Measurements from ENCODE around the gene HOXB3.
"Not testable (repeated sequence)": the region's sequence is repeated elsewhere in the genome, so short reads cannot be mapped to it uniquely, and the experiment has no call there.

HOXB3 gene

GRCh38 chr17:48547808-48548522, 42.1 kb downstream of the HOXB3 start:
- in situ Hi-C loops (cut with MboI; ENCODE audit: low sequenced_read_pairs): no loop called here

GRCh38 chr17:48546924-48547807, 42.9 kb downstream of the HOXB3 start:
- in situ Hi-C loops (cut with MboI; ENCODE audit: low sequenced_read_pairs): no loop called here

- in situ Hi-C loops (cut with MboI; ENCODE audit: low sequenced_read_pairs): no loop called here
These were observed 43.7 kb downstream of the HOXB3 start for GRCh38 chr17:48546137-48546923.

GRCh38 chr17:48545539-48545938, 44.5 kb downstream of the HOXB3 start:
- in situ Hi-C loops (cut with MboI; ENCODE audit: low sequenced_read_pairs): no loop called here

GRCh38 chr17:48545022-48545375, 45.0 kb downstream of the HOXB3 start, which contains the start of gene HOXB2:
HOXB2 (minus strand) TSS chr17:48545109; CDS start chr17:48544911, 198 bp downstream.
- in situ Hi-C loops (cut with MboI; ENCODE audit: low sequenced_read_pairs): no loop called here

DNA sequence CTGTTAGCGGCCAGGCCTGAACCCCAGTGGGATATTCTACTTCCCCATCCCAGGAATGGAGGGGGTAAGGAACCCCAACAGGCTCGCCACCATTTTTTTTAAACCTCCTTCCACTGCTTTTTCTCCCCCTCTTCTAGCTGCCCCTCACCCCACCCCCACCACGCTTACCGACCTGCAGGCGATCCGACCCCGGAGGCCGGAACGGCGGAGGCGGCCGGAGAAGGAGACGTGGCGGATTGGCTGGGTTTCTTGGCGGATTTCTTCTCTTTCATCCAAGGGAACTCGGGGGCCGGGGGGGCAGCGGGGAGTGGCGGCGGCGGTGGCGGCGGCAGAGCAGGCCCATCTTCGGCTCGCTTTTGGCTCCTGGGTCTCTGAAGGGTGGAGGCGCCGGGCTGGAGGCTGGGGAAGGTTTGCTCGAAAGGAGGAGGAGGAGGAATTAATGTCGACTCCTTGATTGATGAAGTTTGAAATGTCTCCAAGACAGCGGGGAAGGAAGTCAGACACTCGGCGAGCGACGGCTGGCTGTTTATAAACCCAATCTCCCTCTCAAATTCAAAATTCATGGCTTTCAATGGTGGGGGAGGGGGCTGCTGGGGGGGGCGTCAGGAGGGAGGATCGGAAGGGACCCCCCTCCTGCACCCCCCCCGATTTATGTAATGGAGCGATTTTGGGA, 45.6 kb downstream of the HOXB3 start:
- in situ Hi-C loops (cut with MboI; ENCODE audit: low sequenced_read_pairs): no loop called here

- in situ Hi-C loops (cut with MboI; ENCODE audit: low sequenced_read_pairs): no loop called here
These were observed 46.1 kb downstream of the HOXB3 start for GRCh38 chr17:48543854-48544348.

DNA sequence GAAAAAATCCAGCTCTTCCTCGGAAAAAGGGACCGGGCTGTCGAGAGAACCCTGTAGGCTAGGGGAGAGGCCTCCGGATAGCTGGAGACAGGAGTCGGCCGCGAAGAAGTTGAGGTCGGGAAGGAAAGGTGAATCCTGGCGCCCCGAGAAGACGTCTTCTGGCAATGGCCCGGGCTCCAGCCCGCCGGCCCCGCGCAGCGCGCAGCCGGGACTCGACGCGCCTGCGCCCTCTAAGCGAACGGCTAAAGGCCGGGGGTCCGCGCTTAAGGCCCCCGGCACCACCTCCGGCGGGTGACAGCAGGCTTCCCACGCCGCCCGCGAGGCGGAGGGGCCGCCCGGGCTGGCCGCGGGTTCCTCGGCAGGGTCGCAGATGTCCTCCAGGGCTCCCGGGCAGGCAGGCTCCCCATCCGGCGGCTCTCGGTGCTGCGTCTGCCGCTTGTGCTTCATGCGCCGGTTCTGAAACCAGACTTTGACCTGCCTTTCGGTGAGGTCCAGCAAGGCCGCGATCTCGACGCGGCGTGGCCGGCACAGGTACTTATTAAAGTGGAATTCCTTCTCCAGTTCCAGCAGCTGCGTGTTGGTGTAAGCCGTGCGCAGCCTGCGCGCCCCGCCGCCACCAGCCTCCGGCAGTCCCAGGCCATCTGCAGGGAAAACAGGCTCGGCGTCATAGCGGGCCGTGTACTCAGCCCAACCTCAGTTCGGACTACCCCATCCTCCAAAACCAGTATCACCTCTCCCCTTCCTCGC, 46.8 kb downstream of the HOXB3 start:
- in situ Hi-C loops (cut with MboI; ENCODE audit: low sequenced_read_pairs): no loop called here

DNA sequence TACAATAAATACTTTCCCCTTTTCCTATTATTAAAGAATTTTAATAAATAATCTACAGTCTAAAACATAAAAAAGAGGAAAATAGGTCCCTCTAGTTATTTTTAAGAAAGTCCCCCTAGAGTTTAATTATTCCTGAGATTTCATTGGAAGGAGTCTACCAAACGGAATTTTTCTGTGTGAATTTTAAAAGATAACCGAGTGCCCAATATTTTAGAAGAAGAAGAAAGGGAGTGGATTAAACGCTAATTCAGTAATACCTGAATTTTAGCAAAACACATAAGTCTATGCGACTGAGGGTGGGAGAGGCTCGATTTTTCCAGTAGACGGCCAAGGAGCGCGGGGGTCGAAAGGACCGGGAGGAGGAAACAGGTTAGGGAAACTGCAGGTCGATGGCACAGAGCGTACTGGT, 47.3 kb downstream of the HOXB3 start:
- in situ Hi-C loops (cut with MboI; ENCODE audit: low sequenced_read_pairs): no loop called here

DNA sequence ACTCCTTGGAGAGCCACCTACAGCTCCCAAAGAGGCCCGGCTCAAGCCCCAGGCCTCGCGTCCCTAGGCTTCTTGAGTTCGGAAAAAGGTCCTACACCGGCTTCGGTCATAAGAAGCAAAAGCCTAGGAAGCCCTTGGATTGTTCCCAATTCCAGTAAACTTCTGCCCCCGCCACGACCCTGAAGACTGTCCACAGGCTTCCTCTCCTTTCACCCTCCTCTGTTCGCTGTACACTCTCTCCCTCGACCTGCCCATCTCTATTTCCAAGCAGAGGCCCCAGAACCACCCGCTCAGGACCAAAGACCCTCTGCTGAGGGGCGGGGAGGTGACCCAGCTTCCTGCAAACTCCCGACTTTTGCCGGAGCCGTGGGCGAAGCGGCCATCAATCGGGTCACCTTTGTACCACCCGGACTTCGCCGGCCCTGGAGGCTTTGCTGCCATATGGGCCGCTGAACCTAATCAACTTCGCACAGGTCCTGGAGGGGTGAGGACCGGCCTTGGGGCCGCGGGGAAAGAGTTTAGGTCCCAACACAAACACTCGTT, 47.9 kb downstream of the HOXB3 start:
- in situ Hi-C loops (cut with MboI; ENCODE audit: low sequenced_read_pairs): no loop called here

GRCh38 chr17:48541577-48542113, 48.4 kb downstream of the HOXB3 start:
- in situ Hi-C loops (cut with MboI; ENCODE audit: low sequenced_read_pairs): no loop called here

GRCh38 chr17:48541036-48541576, 48.9 kb downstream of the HOXB3 start:
- in situ Hi-C loops (cut with MboI; ENCODE audit: low sequenced_read_pairs): no loop called here

DNA sequence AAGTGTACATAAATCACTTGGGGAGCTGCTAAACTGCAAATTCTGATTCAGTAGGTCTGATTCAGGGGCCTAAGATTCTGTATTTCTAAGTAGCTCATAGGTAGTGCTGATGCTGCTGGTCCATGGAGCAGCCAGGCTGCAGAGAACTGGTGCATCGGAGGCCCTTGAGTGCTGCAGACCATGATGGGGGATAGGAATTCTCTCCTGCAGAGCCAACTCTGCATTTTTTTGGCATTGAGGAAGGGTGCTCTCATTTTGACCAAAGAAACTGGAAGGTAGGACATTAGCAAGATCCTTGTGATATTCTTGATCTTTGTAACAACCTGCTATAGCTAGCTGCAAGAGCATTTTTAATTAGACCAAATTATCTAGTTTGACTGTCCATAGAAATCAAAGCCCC, 49.8 kb downstream of the HOXB3 start:
- in situ Hi-C loops (cut with MboI; ENCODE audit: low sequenced_read_pairs): no loop called here

- in situ Hi-C loops (cut with MboI; ENCODE audit: low sequenced_read_pairs): no loop called here
These were observed 50.9 kb downstream of the HOXB3 start for GRCh38 chr17:48539177-48539576.

GRCh38 chr17:48537316-48537715, 52.7 kb downstream of the HOXB3 start:
- in situ Hi-C loops (cut with MboI; ENCODE audit: low sequenced_read_pairs): no loop called here

GRCh38 chr17:48535793-48536559, 54.1 kb downstream of the HOXB3 start:
- in situ Hi-C loops (cut with MboI; ENCODE audit: low sequenced_read_pairs): not testable (repeated sequence)

- in situ Hi-C loops (cut with MboI; ENCODE audit: low sequenced_read_pairs): no loop called here
These were observed 57.8 kb downstream of the HOXB3 start for GRCh38 chr17:48532261-48532660.

DNA sequence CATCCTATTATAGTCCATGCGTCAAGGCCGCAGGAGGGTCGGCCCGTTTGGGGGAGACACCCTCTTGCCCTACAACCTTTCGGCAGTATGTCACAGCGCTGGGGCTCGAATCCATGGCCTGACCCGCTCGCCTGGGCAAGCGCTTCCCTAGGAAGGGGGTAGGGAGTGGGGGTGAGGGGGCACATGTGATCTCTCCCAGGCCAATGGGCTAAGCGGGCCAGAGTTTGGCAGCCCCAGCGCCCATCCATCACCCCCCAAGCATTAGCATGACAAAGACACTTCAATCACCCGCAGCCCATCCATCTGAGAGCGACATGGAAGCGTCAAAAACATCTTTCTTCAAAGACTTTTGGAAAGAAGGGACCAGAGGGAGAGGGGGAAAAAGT, 59.2 kb downstream of the HOXB3 start, which contains the start of gene HOXB1:
TSS of gene HOXB1 (minus strand) at position 125 of the 386 bp plus-strand sequence. CDS start at position 18, 107 bp downstream.
- in situ Hi-C loops (cut with MboI; ENCODE audit: low sequenced_read_pairs): no loop called here

Measured in HL-60/S4 treated with retinoic acid at 250 ng/mL for 4 days and 3 days (cell line).